ENCODE data around the gene THRAP3. TPM values are rescaled to one million over a fixed set of nuclear protein-coding genes. Genes with fewer than 3 reads are reported as not detected.
A peak's percentile ranks its signal among the peaks of the same experiment; 100 is the strongest.

The THRAP3 gene
- total and polyA plus RNA-seq, 9 of the 15 experiments (the other 6 are each of a cell fraction or from before 2014, with no cell fraction given) = 66.2 to 135 (median 113) TPM

GRCh38 chr1:36253161-36253862, 29.1 kb downstream of the THRAP3 start:
- TF ChIP-seq, protein P1, sequence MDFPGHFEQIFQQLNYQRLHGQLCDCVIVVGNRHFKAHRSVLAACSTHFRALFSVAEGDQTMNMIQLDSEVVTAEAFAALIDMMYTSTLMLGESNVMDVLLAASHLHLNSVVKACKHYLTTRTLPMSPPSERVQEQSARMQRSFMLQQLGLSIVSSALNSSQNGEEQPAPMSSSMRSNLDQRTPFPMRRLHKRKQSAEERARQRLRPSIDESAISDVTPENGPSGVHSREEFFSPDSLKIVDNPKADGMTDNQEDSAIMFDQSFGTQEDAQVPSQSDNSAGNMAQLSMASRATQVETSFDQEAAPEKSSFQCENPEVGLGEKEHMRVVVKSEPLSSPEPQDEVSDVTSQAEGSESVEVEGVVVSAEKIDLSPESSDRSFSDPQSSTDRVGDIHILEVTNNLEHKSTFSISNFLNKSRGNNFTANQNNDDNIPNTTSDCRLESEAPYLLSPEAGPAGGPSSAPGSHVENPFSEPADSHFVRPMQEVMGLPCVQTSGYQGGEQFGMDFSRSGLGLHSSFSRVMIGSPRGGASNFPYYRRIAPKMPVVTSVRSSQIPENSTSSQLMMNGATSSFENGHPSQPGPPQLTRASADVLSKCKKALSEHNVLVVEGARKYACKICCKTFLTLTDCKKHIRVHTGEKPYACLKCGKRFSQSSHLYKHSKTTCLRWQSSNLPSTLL (IDR thresholded peaks at IDR 0.05) = no peak
- TF ChIP-seq ZNF384 (IDR thresholded peaks at IDR 0.05; ENCODE audit: low read depth, low read length) = peak; percentile 56; the same call in 1 of the 2 replicates
- H3K79me2 ChIP-seq (ENCODE audit: control insufficient read depth, insufficient read depth, low read length) = peaks cover 96% of the 10 kb centered on the region
- no peak for ATAC-seq
- peaks cover 19 to 27% of the 10 kb centered on the region in 2 experiments; a peak in 4 of 5 replicates for H3K4me1 ChIP-seq (replicated peaks in 1 of 2; ENCODE audit: control insufficient read depth in 2 of 2, insufficient read depth in 2 of 2, low read length in 2 of 2)
- no peak overlapping the region for H3K4me3 ChIP-seq
- peaks cover 10% of the 10 kb centered on the region; the same call in 1 of the 2 replicates for H4K20me1 ChIP-seq (replicated peaks; ENCODE audit: control insufficient read depth, insufficient read depth, low read length)
- no peak overlapping the region for H3K9ac ChIP-seq (ENCODE audit: insufficient read depth in 1 of 2, low read depth in 2 of 2, low read length in 2 of 2)
- in situ Hi-C loops (cut with MboI) = no loop called here
- no peak for DNase-seq (ENCODE audit: extremely low read depth in 1 of 4, low spot score in 3 of 4)
- H3K9me1 ChIP-seq (ENCODE audit: control insufficient read depth, insufficient read depth, low read length) = peaks cover 6% of the 10 kb centered on the region
- CTCF ChIA-PET (ENCODE audit: low intra/inter-chr PET ratio) = no interaction called here
- 75% methylated on average over 4 of the region's 5 CpGs for WGBS (ENCODE audit: insufficient coverage, low coverage, missing lambda C conversion rate)
- H3K27ac ChIP-seq (ENCODE audit: extremely low read depth, low read depth, low read length) = no peak overlapping the region
- BruUV-seq (replicated peaks) = no TSS peak
- intact Hi-C loops (cut with micrococcal nuclease) = no loop called here
- H3K36me3 ChIP-seq (ENCODE audit: control insufficient read depth, insufficient read depth, low read length) = peaks cover 62% of the 10 kb centered on the region
- POLR2A ChIA-PET = interaction anchor here (1.0 to 1.6 kb wide), 4 partner anchors 9 to 103 kb away, joined by 3 to 9 read pairs (median 6); no protein-coding TSS in a partner anchor
- no peak overlapping the region for H2AFZ ChIP-seq (ENCODE audit: low read depth, low read length)
- no peaks in the 10 kb centered on the region for H3K27me3 ChIP-seq (ENCODE audit: control insufficient read depth in 2 of 2, insufficient read depth in 2 of 2, low read length in 2 of 2)
- no peak overlapping the region for H3K4me2 ChIP-seq (ENCODE audit: insufficient read depth, low read length)
- FAIRE-seq = no peak
- no peaks in the 10 kb centered on the region for H3K9me3 ChIP-seq (replicated peaks; ENCODE audit: control insufficient read depth, insufficient read depth, low read depth, low read length)

Data from K562 (cell line).